GOT3 (cell line): Measurements from ENCODE around the gene ANKRD35.
"Not testable (repeated sequence)": the region's sequence is repeated elsewhere in the genome, so short reads cannot be mapped to it uniquely, and the experiment has no call there.

ENCODE experiments used
- DNase-seq: peaks from one replicate; lab custom pipeline; 2025; ENCODE audit warnings: mixed read lengths; lab: John Stamatoyannopoulos, UW

The ANKRD35 gene

GRCh38 chr1:145885738-145886287 is at the start of gene ANKRD35:
TSS of gene ANKRD35 (minus strand) at chr1:145885866. CDS start at chr1:145885758, 108 bp downstream.
- peak; percentile 47 for DNase-seq

GRCh38 chr1:145932522-145933009 is 46.9 kb upstream of the ANKRD35 start:
- DNase-seq = not testable (repeated sequence)

GRCh38 chr1:145927916-145928643 is 42.4 kb upstream of the ANKRD35 start:
- DNase-seq = no peak

- DNase-seq = peak; percentile 90
These were observed 41.6 kb upstream of the ANKRD35 start, which contains the start of gene RBM8A for GRCh38 chr1:145927063-145927886. TSS of gene RBM8A (minus strand) at chr1:145927484. CDS start at chr1:145927426, 58 bp downstream.

GRCh38 chr1:145926686-145927062 is 41.0 kb upstream of the ANKRD35 start:
- DNase-seq = no peak

- no peak for DNase-seq
These were observed 36.6 kb upstream of the ANKRD35 start for GRCh38 chr1:145922266-145922665.

GRCh38 chr1:145920297-145920696 is 34.6 kb upstream of the ANKRD35 start:
- DNase-seq = not testable (repeated sequence)

GRCh38 chr1:145918992-145919939 is 33.6 kb upstream of the ANKRD35 start:
- peak; percentile 16 for DNase-seq

- peak; percentile 74 for DNase-seq
These were observed 32.7 kb upstream of the ANKRD35 start, which contains the start of gene PEX11B for GRCh38 chr1:145918144-145918991. TSS of gene PEX11B (minus strand) at chr1:145918717. CDS start at chr1:145918688, 29 bp downstream.

GRCh38 chr1:145917595-145917994 is 31.9 kb upstream of the ANKRD35 start:
- DNase-seq = no peak

GRCh38 chr1:145916745-145917144 is 31.1 kb upstream of the ANKRD35 start:
- no peak for DNase-seq

GRCh38 chr1:145912128-145912641 is 26.5 kb upstream of the ANKRD35 start:
- no peak for DNase-seq

- DNase-seq = peak; percentile 36
These were observed 23.0 kb upstream of the ANKRD35 start for GRCh38 chr1:145908653-145909052.

- DNase-seq = no peak
These were observed 21.5 kb upstream of the ANKRD35 start for GRCh38 chr1:145906954-145907753.

- DNase-seq = no peak
These were observed 15.8 kb upstream of the ANKRD35 start for GRCh38 chr1:145901312-145902021.

- no peak for DNase-seq
These were observed 13.1 kb upstream of the ANKRD35 start for GRCh38 chr1:145898756-145899155.

GRCh38 chr1:145897969-145898368 is 12.3 kb upstream of the ANKRD35 start:
- DNase-seq = no peak

GRCh38 chr1:145895471-145895870 is 9.8 kb upstream of the ANKRD35 start:
- no peak for DNase-seq
